HepG2 (cell line): ENCODE data around the gene B3GNT9. TPM values are rescaled to one million over a fixed set of nuclear protein-coding genes. Genes with fewer than 3 reads are reported as not detected.
A peak's percentile ranks its signal among the peaks of the same experiment; 100 is the strongest.

Experiments
- ETV5 ChIP-seq: IDR thresholded peaks from 2 replicates; pipeline ENCODE4 v1.6.1; 2018; ENCODE audit warnings: missing biosample characterization, missing genetic modification reagents, inconsistent platforms, borderline replicate concordance
- HNF4G ChIP-seq, 2 experiments: sonication (generic) in 1 of 2; formaldehyde crosslinking in 1 of 2; IDR thresholded peaks; 2 replicates each; pipeline versions ENCODE4 v1.4.0 to v1.6.1; 2011 to 2020; ENCODE audit warnings: borderline replicate concordance in 2 of 2, low read depth in 2 of 2, mild to moderate bottlenecking in 2 of 2, low read length in 1 of 2, missing genetic modification reagents in 1 of 2, moderate library complexity in 1 of 2
- MAZ ChIP-seq, 2 experiments: sonication (generic) in 1 of 2; formaldehyde crosslinking in 1 of 2; IDR thresholded peaks; 2 replicates each; pipeline versions ENCODE4 v1.5.0 to v1.6.1; 2012 to 2020; ENCODE audit warnings: low read depth in 2 of 2, mild to moderate bottlenecking in 2 of 2, borderline replicate concordance in 1 of 2, improper control_type of control experiment in 1 of 2, low read length in 1 of 2, missing genetic modification reagents in 1 of 2, moderate library complexity in 1 of 2
- PHB2 ChIP-seq: fragments of 450-650 bp; IDR thresholded peaks from 2 replicates; pipeline ENCODE4 v1.6.1; 2018; ENCODE audit not compliant: partially characterized antibody
- STAG1 ChIP-seq: sonication (generic); formaldehyde crosslinking; IDR thresholded peaks from 2 replicates; pipeline ENCODE4 v1.4.0; 2020; ENCODE audit warnings: missing genetic modification reagents
- TEAD2 ChIP-seq: sonication (generic); formaldehyde crosslinking; IDR thresholded peaks from 2 replicates; pipeline ENCODE4 v1.9.0; 2021; ENCODE audit warnings: missing genetic modification reagents
- YEATS4 ChIP-seq: sonication (generic); formaldehyde crosslinking; IDR thresholded peaks from 2 replicates; pipeline ENCODE4 v1.4.0; 2020; ENCODE audit warnings: missing genetic modification reagents, borderline replicate concordance
- ZBTB20 ChIP-seq: sonication (generic); formaldehyde crosslinking; IDR thresholded peaks from 2 replicates; pipeline ENCODE4 v1.8.1; 2023; ENCODE audit warnings: missing genetic modification reagents, low read depth, mild to moderate bottlenecking, borderline replicate concordance
- ZNF431 ChIP-seq: sonication (generic); formaldehyde crosslinking; IDR thresholded peaks from 2 replicates; pipeline ENCODE4 v1.9.0; 2022; ENCODE audit warnings: missing genetic modification reagents, low read depth, mild to moderate bottlenecking, borderline replicate concordance
- ZNF652 ChIP-seq: IDR thresholded peaks from 2 replicates; pipeline ENCODE4 v1.6.1; 2016; ENCODE audit warnings: low read depth, borderline replicate concordance
- ZNF746 ChIP-seq: sonication (generic); formaldehyde crosslinking; IDR thresholded peaks from 2 replicates; pipeline ENCODE4 v1.8.0; 2022; ENCODE audit warnings: mild to moderate bottlenecking, missing genetic modification reagents
- ZNF747 ChIP-seq: sonication (generic); formaldehyde crosslinking; IDR thresholded peaks from 2 replicates; pipeline ENCODE4 v1.8.1; 2023; ENCODE audit warnings: missing genetic modification reagents, mild to moderate bottlenecking, borderline replicate concordance
- ZSCAN21 ChIP-seq: sonication (generic); formaldehyde crosslinking; IDR thresholded peaks from 2 replicates; pipeline ENCODE4 v1.8.0; 2022; ENCODE audit warnings: mild to moderate bottlenecking, missing genetic modification reagents, moderate library complexity, borderline replicate concordance
- polyA plus RNA-seq, 8 experiments: library from polyadenylated mRNA; depleted of rRNA in 3 of 8; stranded (reverse) in 7 of 8; unstranded in 1 of 8; fragments of >200 nt; fragmentation: Illumina TruSeq in 4 of 8; extraction: Trizol in 4 of 8; gene quantifications; 2 replicates each; pipeline versions ENCODE4 v1.2.1 to v1.2.3, GENCODE V29; 2011 to 2016; ENCODE audit warnings: low read depth in 4 of 8, missing spikeins in 1 of 8, mixed read lengths in 1 of 8; ENCODE audit not compliant: insufficient read depth in 1 of 8
- total RNA-seq, 5 experiments: library from RNA; depleted of rRNA; stranded (reverse); fragments of >200 nt; fragmentation: Illumina TruSeq; extraction: Trizol; gene quantifications; 2 replicates each; pipeline ENCODE4 v1.2.3, GENCODE V29; 2016; ENCODE audit warnings: low read depth in 1 of 5
- TF ChIP-seq, protein P1 (sequence below): sonication (generic); formaldehyde crosslinking; IDR thresholded peaks from 2 replicates; pipeline ENCODE4 v1.4.0; 2020; ENCODE audit warnings: mild to moderate bottlenecking, missing genetic modification reagents
- TF ChIP-seq, protein P2 (sequence below): sonication (generic); formaldehyde crosslinking; IDR thresholded peaks from 2 replicates; pipeline ENCODE4 v1.5.0; 2020; ENCODE audit warnings: mild to moderate bottlenecking, missing genetic modification reagents
- TF ChIP-seq, protein P3 (sequence below): sonication (generic); formaldehyde crosslinking; IDR thresholded peaks from 2 replicates; pipeline ENCODE4 v1.4.0; 2020; ENCODE audit warnings: mild to moderate bottlenecking, low read depth, missing genetic modification reagents
- TF ChIP-seq, protein P4 (sequence below): sonication (generic); formaldehyde crosslinking; IDR thresholded peaks from 2 replicates; pipeline ENCODE4 v1.5.0; 2020; ENCODE audit warnings: missing genetic modification reagents
- TF ChIP-seq, protein P5 (sequence below): sonication (generic); formaldehyde crosslinking; IDR thresholded peaks from 2 replicates; pipeline ENCODE4 v1.8.0; 2022; ENCODE audit warnings: missing genetic modification reagents, mild to moderate bottlenecking, borderline replicate concordance

Gene B3GNT9
- total and polyA plus RNA-seq, 2 of the 13 experiments (the other 11 are each of a cell fraction or from before 2014, with no cell fraction given) = 1.5 to 3.1 TPM

DNA sequence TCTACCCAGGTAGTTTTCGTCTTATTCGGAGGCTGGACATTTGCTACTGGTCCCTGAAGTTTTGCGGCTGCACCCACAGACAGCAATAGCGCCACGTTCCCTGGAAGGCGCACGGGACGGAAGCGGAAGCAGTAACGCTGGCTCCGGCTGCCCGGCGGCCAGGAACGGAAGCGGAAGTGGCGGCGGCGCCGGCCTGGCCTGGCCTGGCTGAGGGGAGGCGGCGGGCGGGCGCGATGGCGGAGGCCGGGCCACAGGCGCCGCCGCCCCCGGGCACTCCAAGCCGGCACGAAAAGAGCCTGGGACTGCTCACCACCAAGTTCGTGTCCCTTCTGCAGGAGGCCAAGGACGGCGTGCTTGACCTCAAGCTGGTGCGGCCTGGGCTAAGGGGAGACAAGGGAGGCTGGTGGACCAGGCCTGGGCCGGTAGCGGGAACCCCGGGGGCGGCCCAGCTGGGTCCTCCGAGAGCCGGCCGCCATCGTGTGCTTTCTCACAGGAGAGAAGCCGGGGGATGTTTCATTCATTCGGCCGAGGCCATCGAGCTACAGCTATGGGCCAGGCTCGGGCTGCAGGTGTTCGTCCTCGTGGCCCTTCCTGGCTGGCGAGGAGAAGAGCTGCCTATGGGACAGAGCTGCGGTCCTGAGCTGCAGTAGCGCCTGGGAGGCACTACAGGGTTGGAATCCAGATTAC is 41.3 kb upstream of the B3GNT9 start, which contains the start of gene E2F4 (continued):
- TF ChIP-seq, protein P1, sequence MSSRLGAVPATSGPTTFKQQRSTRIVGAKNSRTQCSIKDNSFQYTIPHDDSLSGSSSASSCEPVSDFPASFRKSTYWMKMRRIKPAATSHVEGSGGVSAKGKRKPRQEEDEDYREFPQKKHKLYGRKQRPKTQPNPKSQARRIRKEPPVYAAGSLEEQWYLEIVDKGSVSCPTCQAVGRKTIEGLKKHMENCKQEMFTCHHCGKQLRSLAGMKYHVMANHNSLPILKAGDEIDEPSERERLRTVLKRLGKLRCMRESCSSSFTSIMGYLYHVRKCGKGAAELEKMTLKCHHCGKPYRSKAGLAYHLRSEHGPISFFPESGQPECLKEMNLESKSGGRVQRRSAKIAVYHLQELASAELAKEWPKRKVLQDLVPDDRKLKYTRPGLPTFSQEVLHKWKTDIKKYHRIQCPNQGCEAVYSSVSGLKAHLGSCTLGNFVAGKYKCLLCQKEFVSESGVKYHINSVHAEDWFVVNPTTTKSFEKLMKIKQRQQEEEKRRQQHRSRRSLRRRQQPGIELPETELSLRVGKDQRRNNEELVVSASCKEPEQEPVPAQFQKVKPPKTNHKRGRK (CRISPR knock-in tag) = no peak
- TF ChIP-seq, protein P2, sequence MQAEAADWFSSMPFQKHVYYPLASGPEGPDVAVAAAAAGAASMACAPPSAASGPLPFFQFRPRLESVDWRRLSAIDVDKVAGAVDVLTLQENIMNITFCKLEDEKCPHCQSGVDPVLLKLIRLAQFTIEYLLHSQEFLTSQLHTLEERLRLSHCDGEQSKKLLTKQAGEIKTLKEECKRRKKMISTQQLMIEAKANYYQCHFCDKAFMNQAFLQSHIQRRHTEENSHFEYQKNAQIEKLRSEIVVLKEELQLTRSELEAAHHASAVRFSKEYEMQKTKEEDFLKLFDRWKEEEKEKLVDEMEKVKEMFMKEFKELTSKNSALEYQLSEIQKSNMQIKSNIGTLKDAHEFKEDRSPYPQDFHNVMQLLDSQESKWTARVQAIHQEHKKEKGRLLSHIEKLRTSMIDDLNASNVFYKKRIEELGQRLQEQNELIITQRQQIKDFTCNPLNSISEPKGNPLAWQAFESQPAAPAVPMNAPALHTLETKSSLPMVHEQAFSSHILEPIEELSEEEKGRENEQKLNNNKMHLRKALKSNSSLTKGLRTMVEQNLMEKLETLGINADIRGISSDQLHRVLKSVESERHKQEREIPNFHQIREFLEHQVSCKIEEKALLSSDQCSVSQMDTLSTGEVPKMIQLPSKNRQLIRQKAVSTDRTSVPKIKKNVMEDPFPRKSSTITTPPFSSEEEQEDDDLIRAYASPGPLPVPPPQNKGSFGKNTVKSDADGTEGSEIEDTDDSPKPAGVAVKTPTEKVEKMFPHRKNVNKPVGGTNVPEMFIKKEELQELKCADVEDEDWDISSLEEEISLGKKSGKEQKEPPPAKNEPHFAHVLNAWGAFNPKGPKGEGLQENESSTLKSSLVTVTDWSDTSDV (CRISPR knock-in tag) = peak; percentile 93; the same call in 1 of the 2 replicates
- TF ChIP-seq ZBTB20 = peak; percentile 41; the same call in 1 of the 2 replicates
- peak; percentile 34; the same call in 1 of the 2 replicates for TF ChIP-seq HNF4G (IDR thresholded peaks at IDR 0.05; ENCODE audit: borderline replicate concordance, low read depth, low read length)
- peak; percentile 75; the same call in 1 of the 2 replicates for TF ChIP-seq HNF4G (CRISPR knock-in tag; IDR thresholded peaks at IDR 0.05; ENCODE audit: borderline replicate concordance, low read depth)
- 0 out of 2 replicates have a peak, but pooled peaks have one; percentile 41 for TF ChIP-seq ZNF652
- peak; percentile 83 for TF ChIP-seq YEATS4
- no peak for TF ChIP-seq PHB2
- TF ChIP-seq ETV5 (CRISPR knock-in tag) = peak; percentile 92
- TF ChIP-seq ZNF746 = no peak
- peak; percentile 28; the same call in 1 of the 2 replicates for TF ChIP-seq ZNF747
- peak; percentile 52; the same call in 1 of the 2 replicates for TF ChIP-seq MAZ (IDR thresholded peaks at IDR 0.05; ENCODE audit: borderline replicate concordance, low read depth, low read length)
- peak; percentile 73; the same call in 1 of the 2 replicates for TF ChIP-seq MAZ (CRISPR knock-in tag; IDR thresholded peaks at IDR 0.05; ENCODE audit: low read depth)
- TF ChIP-seq, protein P3, sequence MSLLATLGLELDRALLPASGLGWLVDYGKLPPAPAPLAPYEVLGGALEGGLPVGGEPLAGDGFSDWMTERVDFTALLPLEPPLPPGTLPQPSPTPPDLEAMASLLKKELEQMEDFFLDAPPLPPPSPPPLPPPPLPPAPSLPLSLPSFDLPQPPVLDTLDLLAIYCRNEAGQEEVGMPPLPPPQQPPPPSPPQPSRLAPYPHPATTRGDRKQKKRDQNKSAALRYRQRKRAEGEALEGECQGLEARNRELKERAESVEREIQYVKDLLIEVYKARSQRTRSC (CRISPR knock-in tag) = no peak
- TF ChIP-seq TEAD2 = no peak
- TF ChIP-seq, protein P4, sequence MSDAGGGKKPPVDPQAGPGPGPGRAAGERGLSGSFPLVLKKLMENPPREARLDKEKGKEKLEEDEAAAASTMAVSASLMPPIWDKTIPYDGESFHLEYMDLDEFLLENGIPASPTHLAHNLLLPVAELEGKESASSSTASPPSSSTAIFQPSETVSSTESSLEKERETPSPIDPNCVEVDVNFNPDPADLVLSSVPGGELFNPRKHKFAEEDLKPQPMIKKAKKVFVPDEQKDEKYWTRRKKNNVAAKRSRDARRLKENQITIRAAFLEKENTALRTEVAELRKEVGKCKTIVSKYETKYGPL (CRISPR knock-in tag) = 0 out of 2 replicates have a peak, but pooled peaks have one; percentile 38
- 0 out of 2 replicates have a peak, but pooled peaks have one; percentile 64 for TF ChIP-seq ZNF431 (CRISPR knock-in tag)
- TF ChIP-seq ZSCAN21 (CRISPR knock-in tag) = peak; percentile 85; the same call in 1 of the 2 replicates
- TF ChIP-seq, protein P5, sequence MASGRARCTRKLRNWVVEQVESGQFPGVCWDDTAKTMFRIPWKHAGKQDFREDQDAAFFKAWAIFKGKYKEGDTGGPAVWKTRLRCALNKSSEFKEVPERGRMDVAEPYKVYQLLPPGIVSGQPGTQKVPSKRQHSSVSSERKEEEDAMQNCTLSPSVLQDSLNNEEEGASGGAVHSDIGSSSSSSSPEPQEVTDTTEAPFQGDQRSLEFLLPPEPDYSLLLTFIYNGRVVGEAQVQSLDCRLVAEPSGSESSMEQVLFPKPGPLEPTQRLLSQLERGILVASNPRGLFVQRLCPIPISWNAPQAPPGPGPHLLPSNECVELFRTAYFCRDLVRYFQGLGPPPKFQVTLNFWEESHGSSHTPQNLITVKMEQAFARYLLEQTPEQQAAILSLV = peak; percentile 88
- TF ChIP-seq STAG1 = no peak
